Stomach (tissue), 4 donors: ENCODE measurements around the gene RPL10A.

Experiments
- EP300 ChIP-seq: sonication (generic); formaldehyde crosslinking; IDR thresholded peaks from one replicate; pipeline ENCODE4 v1.6.1; 2017; ENCODE audit warnings: antibody characterized with exemption
- POLR2A ChIP-seq, 4 donors: fragments of 450-650 bp; IDR thresholded peaks; one replicate each; pipeline ENCODE4 v1.6.1; 2016; ENCODE audit warnings: antibody characterized with exemption in 4 of 4, control low read depth in 2 of 4, mild to moderate bottlenecking in 1 of 4, moderate library complexity in 1 of 4
- TF ChIP-seq, protein P1 (sequence below), 7 experiments: fragments of 450-650 bp in 4 of 7; fragments of 200-600 bp in 3 of 7; sonication (generic) in 3 of 7; IDR thresholded peaks; one replicate each; pipeline ENCODE4 v1.5.1; 2016 to 2019; ENCODE audit warnings: antibody characterized with exemption in 7 of 7, control low read depth in 2 of 7, mild to moderate bottlenecking in 1 of 7

DNA sequence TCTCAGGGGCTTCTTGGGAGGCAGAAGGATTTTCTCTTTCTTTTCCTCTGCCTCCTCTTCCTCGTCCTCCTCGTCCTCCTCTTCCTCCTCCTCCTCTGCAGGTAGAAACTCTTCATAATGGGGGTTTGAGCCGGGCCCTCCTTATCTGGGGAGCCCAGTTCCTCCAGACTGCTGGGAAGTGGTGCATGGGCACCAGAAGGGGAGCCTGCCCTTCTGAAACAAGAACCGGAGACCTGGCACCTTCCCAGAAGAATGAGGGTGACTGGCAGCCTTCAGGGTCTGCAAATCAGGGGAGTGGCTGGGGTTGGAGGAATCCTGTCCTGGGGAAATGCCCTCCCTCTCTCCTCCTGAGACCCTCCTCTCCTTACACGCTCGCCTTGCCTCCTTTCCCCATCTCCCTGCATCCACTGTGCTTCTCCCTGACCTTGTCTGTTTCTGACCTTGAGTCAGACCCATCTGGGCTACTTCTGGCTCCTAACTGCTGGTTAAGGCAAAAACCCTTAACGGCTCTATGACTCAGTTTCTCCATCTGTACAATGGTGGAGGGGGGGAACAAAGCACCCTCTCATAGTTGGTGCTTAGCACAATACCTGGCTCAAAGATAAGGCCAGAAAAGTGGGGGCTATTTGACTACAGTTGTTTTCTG lies 42.8 kb downstream of the RPL10A start:
- TF ChIP-seq EP300 = no peak
- TF ChIP-seq, protein P1, sequence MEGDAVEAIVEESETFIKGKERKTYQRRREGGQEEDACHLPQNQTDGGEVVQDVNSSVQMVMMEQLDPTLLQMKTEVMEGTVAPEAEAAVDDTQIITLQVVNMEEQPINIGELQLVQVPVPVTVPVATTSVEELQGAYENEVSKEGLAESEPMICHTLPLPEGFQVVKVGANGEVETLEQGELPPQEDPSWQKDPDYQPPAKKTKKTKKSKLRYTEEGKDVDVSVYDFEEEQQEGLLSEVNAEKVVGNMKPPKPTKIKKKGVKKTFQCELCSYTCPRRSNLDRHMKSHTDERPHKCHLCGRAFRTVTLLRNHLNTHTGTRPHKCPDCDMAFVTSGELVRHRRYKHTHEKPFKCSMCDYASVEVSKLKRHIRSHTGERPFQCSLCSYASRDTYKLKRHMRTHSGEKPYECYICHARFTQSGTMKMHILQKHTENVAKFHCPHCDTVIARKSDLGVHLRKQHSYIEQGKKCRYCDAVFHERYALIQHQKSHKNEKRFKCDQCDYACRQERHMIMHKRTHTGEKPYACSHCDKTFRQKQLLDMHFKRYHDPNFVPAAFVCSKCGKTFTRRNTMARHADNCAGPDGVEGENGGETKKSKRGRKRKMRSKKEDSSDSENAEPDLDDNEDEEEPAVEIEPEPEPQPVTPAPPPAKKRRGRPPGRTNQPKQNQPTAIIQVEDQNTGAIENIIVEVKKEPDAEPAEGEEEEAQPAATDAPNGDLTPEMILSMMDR (IDR thresholded peaks at IDR 0.05) = no peak
- TF ChIP-seq POLR2A (IDR thresholded peaks at IDR 0.05) = no peak
